Activated CD4-positive, CD25-positive, alpha-beta regulatory T cell treated with anti-CD3 and anti-CD28 coated beads, Interleukin-2, amount 50 U/mL, for 16 hours (primary cell): ENCODE data around the gene ADD3.

Experiments used
- DNase-seq: peaks from one replicate; pipeline ENCODE4 v3.0.0-alpha.2; 2020; ENCODE audit warnings: low read depth, low spot score

Gene ADD3

DNA sequence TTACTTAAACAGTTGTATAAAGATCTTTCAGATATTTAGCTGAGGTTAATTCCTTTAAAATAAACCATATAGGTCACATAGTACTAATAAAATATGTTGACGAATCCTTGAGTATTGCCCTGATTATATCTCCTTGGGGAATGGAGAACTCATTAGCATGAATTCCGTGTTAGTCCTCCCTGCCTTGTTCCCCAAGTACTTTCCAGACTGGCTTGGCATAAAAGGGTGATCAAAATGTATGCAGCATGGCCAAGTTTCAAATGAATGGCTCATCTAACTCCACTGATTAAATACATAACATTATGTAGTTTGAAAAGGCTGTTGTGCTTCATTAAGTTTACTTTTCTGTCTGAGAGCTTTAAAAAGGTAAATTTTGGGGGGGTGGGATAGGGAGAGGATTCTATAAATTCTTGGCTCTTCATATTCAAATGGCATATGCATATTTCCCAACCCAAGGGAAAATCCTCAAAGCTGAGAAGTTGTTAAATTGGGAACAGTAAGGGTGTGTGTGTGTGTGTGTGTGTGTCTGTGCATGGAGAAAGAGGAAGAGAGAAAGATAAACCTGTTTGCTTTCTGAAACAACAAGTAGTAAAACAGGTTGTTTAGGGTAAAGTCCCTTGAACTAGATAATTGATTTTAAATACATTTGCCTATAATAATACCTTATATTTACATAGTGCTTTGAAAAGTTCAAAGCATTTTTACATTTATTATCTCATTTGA, 4.8 kb upstream of the ADD3 start:
- no peak for DNase-seq

DNA sequence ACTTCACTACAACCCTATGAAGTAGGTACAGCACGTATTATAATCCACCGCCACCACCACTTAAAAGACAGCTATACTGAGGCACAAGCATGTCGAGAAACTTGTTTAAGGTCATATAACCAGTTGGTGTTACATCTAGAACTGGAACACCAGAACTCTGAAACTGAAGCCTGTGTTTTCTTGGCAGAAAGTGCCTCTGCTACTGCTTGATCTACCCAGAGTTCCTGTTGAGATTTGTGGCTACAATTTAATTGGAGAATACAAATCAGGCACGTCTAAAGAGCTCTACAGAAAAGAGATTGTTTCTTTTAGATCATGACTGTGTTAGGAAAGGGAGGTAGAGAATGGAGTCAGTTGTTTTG, 4.3 kb upstream of the ADD3 start:
- no peak for DNase-seq

DNA sequence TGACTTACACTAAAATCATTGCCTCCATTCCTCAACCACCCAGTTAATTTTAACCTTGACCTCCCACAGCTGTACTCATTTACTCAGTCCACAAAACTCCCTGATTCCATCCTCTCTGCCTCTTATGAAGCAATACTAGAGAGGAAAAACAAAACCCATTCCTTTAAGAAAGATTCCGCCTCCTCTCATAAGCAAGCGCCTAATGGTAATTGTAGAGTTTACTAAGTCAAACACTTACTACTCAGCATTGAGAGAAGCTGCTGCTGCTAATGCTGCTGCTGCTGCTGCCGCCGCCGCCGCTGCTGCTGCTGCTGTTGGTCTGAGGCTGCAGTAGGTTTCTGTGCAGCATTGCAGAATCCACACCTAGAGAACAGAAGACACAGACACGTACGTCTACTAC, 2.1 kb upstream of the ADD3 start:
- DNase-seq, result no peak

DNA sequence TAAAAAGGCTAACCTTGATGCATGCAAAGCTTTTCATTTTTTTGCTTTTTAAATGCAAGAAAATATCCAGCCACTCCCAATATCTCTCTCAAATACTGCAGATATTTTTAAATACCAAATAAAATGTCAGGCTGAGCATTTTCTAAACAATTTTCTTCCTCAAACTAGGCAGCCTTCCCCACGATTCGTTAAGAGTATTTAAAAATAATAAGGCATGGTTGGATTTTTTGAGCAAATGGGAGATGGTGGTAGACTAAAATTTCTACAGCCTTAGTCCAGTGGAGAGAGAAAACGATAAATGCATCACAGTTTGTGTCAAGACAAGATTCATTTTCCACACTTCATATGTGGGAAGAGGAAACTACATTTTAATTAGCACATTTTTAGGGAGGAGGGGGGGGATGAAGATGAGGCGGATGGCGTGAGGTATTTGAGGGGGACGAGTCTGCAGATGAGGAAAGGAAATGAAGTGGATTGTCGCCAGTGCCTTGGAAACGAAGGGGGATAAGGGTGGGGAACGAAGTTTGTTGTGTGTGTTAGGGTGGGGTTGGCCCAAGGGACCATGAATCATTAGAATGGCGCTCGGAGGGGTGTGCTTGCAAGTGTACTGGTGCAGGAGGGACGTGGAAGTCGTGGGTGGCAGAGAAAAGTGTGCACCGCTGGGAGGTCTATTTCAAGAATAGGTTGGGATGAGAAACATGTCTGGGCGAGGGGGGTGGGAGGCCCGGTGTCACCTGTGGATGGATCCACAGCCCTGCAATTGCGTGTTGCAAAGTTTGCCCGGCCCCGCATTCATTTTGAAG, 1.2 kb upstream of the ADD3 start:
- DNase-seq, result no peak

DNA sequence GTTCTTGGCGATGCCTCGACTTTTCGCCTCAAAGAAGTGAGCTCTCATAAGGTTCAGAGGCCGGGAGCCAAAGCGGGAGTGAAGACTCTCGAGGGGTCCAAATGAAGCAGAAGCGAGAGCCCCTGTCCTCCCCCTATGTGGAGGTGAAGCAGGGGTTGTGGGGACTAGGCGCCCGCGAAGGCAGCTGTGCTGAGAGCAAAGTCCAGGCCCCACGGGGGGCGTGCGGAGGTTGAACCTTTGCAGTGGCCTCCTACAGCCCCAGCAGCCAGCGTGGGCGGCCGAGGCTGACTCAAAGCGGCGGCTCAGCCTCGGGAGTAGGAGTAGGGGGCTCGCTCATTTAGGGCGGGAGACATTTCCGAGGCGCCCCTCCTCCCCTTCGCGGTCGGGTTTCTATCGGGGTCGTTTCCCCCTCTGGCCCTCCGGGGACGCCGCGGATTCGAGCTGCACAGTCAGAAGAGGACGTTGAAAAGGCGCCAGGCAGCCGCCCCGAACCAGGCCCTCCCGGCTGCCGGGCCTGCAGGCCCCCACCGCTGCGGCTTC, 553 bp upstream of the ADD3 start:
- peak; percentile 35 for DNase-seq

DNA sequence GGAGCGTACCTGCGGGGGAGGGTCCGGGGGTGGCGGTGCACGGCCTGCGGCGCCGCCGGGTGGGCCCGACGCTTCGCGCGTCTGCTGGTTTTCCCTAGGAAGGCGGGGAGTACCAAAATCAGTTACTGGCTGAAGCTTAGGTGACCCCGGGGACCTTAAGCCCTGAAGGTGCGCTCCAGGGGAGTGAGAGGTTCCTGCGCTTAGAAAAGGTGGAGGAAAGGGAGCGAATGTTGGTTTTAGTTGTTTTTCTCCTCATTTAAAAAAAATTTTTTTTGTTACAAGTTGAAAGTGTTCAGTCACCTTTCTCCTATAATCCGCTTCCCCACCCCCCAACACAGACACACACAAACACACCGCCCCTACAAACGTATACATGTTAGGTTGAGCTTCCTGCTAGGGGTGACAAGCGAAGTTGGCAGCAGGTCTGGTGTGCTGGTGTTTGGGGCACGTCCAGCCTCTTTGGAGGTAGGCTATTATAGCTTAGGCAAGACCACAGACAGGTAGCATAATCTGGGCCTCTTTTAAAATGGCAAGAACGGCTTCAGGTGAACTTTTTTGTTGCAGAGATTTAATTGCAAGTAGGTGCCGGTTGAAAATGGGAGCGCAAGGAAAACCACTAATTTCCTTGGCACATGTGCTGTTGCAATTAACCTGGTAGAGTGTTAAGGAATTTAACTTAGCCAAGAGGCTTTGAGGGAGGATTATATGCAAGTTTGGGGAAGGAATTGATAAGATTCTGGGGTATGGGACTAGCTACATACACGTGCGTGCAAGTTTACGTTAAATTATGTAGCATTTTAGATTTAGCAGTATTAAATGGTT, 945 bp downstream of the ADD3 start:
- DNase-seq, result peak; percentile 26

DNA sequence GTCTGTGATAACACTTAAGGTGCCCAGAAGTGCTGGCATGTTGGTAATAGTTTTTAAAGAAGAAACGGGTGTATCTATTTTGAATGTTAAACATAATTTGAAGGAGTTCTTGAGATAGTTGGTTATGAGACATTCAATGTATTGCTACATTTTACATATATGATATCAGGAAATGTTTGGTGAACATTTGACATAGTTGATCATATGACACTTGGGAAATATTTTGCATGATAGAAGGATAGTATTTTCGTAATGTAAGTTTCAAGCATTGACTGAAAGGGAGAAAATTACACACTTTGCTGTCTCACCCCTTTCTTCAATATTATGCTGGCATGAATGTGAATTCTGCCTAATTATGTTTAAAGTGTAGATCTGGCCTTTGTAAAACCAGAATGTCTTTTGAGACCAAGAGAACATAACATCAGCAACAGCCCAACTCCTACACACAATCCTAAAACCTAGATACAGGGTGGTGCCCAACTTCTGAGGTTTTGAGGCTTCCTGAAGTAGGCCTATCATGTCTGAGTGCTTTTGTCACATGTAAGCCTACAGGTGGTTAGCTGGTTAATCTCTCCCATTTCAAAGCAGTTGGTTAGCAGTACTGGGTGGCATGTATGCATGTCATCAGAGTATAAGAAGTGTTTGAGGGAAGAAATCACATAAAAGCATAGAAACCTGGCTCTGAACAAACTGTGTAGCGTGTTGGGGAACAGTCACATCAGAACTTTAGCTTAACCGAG, 2.1 kb downstream of the ADD3 start:
- DNase-seq, result peak; percentile 46

DNA sequence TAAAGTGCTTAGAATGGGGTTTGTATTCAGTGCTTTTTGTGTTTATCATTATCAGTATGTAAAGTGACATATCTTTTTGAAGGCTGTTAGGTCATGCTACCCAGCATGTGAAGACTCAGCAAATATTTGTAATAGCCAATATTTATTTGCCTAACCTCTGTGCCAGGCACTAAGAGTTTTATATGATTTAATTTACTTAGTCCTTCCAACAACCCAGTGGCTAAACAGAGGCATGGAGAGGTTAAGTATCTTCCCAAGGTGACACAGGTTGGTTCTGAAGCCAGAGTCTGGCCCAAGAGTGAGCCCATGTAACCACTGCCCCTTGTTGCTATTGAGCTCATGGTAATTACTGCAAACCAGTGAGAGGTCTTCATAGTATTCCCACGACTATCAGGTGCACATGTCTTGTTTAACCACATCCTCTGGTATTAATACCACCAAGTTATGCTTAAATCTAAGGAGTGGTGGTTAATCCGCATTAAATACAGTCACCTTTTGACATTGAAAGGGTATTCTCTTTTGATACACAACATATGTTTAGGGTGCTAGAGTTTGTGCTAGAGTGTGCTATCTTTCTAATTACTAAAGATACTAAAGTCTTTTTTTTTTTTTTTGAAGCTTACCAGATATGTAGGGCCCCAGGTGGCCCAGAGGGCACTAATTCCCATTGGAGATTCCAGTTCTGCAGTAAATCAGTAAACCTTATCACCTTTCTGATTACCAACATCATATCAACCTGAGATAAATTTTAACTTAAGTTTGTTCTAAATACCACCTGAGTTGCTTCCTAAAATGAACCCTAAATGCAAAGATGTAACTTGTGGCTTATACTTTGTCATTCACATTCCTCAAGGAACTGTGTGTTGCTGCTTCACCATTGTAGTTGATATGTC, 2.9 kb downstream of the ADD3 start:
- DNase-seq, result no peak

DNA sequence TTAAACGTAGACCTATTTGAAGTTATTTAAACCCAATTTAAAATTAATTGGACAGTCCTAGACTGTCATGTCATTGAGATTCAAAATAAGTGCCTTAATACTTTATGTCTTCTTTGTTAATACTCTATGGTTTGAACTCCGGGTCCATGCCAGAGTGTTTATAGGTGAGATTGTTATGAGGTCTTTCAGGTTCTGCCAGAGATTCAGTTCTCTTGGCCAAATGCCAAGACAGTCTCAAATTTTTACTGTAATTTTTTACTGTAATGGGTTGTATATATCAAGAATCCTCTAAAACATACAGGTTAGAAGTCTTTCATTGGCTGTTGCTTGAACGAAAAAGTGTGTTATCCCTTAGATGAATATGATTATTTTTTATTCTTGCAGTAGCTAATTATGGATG, 3.9 kb downstream of the ADD3 start:
- DNase-seq, result no peak

DNA sequence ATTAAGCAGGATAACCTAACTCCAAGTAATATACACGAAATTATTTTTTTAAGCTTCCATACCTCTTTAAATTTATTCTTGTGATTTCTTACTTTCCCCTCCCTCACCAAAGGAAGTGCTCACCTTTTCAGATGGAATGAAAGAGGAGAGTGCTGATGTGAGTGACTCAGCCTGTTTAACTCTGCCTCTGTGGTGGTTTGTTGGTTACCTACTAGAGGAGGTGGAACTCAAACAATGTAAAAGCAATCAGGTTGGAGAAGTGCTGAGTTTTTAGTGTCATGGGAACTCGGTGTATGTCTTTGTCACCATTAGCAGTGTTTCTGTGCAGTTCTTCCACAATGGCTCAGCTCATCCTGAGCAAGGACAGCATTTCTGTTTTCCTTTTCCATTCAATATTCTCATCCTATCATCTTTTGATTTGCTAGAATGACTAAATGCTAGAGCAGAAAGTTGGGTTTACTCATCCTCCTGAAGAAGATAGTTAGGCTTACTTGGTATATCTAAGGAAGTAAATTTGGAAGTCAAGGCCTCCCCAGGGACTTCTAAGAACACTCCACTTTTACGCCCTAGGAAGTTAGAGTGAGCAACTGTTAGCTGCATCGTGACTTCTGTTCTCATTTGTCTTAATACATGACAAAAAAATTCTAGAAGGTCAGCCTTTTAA, 6.0 kb downstream of the ADD3 start:
- no peak for DNase-seq

DNA sequence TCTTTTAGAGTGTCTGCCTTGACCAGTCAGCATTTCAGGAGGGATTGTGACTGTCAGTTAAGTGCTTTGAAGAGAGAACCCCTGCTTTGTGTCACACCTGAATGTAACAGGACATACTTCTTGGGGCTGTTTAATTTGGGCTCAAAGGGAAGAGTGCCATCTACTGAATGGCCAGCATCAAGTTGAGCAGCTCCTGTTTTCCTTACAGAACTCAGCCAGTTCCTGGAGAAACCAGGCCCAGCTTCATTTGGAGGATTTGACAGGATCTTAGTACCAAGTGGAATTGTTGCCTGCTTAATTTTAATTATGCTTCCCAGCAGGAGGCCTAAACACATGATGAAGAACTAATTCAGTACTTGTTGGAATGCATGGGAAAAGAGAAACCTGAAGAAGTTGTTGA, 8.3 kb downstream of the ADD3 start:
- DNase-seq, result no peak

DNA sequence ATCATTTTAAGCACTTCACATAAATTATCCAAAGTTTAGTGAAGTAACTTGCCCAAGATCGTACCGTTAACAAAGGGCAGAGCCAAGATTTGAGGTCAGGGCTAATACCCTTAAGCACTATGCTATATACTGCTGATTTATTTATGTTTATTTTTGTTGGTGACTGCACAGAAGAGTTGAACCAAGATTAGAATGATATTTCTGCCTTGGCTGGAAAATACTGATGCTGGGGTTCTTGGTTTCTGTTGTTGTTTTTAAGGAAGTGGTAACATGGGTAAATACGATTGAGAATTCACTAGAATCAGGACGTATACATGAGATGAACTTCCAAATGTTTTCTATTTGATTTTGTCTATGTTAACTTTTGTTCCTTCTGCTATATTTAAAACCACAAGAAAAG, 9.3 kb downstream of the ADD3 start:
- DNase-seq, result no peak

DNA sequence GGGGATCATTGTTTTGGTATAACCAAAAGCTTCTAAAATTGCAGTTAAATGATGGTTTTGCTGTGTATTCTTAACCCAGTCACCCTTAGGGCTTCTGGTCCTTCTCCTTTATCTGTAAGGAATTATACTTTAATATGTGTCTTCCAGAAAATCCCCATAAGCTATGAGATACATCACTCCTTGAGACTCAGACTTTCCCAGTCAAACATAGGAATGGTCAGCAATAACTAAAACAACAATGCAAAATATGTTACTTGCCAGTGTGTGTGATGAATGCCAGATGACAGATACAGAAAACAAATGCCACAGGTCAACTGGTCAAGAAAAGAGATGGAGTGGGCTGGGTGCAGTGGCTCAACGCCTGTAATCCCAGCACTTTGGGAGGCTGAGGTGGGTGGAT, 10.1 kb downstream of the ADD3 start:
- DNase-seq, result no peak

DNA sequence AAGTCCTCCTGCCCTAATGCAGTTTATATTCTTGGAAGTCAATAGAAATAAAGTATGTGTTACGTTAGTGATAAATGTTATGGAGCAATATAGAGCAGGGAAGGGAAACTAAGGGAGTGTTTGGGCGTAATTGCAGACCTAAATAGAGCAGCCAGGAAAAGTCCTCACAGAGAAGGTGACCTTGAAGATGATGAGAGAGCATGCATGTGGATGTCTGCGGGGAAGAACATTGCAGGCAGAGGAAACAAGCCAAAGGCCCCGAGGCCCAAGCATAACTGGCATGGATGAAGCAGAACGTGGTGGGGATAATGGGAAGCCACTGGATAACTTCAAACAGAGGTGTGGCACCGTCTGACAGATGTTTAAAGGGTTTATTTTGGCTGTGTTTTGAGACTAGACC, 12.5 kb downstream of the ADD3 start:
- DNase-seq, result no peak

DNA sequence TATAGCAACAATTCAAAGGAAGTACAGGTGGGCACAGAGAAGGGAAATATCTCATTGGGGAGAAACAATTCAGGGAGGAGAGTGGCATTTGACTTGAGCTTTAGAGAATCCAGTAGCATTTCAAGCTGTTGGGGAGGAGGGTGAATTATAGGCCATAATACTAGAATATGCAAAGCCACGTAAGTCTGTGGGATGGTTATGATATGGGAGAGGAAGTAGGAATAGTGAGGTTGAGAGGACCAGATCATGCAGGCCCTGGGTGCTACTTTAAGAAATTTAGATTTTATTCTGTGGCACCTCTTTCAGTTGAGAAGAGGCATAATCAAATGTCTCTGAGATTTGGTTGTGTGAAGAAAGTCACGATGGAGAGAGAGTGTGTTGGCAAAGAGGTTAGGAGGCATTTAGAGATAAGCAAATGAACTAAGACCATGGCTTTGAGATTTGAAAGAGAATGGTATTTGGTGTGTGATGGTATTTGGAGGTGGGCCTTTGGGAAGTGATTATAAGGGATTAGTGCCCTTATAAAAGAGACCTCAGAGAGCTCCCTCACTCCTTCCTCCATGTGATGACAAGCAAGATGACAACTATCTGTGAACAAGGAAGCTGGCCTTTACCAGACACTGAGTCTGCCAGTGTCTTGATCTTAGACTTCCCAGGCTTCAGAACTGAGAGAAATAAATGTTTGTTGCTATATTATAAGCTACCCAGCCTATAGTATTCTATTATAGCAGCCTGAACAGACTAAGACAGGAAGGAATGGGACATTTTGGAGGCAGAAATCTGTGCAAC, 15.1 kb downstream of the ADD3 start:
- DNase-seq, result no peak

DNA sequence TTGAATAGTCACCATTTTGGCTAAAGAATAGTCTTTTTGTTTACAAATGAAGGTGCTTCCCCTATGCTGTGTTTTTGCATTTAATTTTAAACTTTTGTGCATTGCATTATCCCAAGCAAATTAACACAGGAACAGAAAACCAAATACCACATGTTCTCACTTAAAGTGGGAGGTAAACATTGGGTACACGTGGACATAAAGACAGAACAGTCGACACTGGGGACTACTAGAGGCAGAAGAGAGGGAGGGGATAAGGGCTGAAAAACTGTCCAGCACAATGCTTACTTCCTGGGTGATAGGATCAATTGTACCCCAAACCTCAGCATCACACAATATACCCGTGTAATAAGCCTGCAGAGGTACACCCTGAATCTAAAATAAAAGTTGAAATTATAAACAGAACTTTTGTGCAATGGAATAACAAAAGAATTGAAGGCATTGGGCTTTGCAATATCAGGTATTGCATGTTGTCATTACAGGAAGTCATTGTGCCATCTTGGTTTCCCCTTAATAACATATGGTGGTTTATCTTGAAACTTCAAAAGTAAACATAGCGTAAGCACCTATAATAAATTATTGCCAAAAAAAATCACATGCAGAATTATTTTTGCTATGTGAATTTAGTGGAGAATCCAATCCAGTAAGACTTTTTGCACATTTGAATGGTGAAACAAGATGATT, 16.1 kb downstream of the ADD3 start:
- no peak for DNase-seq

DNA sequence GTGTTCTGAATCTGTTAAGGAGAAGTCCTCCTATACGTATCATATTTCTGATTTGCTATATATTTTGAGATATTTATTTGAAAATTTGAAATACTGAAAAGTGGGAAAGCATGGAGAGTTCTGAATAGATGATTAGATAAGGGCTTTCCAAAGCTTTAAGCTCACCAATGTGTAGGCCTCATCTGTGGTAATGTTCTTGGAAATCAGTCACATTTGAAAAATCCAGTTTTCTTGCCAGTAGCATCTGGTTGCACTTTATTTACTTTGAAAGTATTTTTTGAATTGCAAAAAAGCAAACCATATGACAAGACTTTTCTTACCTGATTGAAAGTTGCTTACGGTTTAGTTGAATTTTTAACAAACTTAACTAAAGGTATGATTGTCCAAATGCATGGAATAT, 21.7 kb downstream of the ADD3 start:
- DNase-seq, result no peak
